ENCODE data around the gene HPN.
"Not testable (repeated sequence)": the region's sequence is repeated elsewhere in the genome, so short reads cannot be mapped to it uniquely, and the experiment has no call there.

The HPN gene

GRCh38 chr19:35009424-35010415 lies 31.8 kb upstream of the HPN start:
- no peak for DNase-seq

- DNase-seq: no peak
Observed at GRCh38 chr19:35011091-35011689, 30.3 kb upstream of the HPN start.

GRCh38 chr19:35011737-35012682 lies 29.5 kb upstream of the HPN start:
- DNase-seq: no peak

- DNase-seq: peak; percentile 72 to 81
Observed at GRCh38 chr19:35013041-35013819, 28.3 kb upstream of the HPN start.

GRCh38 chr19:35013820-35014754 lies 27.4 kb upstream of the HPN start:
- DNase-seq: peak in 1 of 2 experiments; percentile 53

GRCh38 chr19:35014774-35015173 lies 26.7 kb upstream of the HPN start:
- DNase-seq: not testable (repeated sequence)

GRCh38 chr19:35015270-35015953 lies 26.1 kb upstream of the HPN start:
- DNase-seq: no peak

- no peak for DNase-seq
Observed at GRCh38 chr19:35015954-35016351, 25.6 kb upstream of the HPN start.

GRCh38 chr19:35017507-35017906 lies 24.0 kb upstream of the HPN start:
- DNase-seq: no peak

GRCh38 chr19:35018379-35018778 lies 23.1 kb upstream of the HPN start:
- DNase-seq: no peak

GRCh38 chr19:35019144-35019543 lies 22.4 kb upstream of the HPN start:
- DNase-seq: no peak

- DNase-seq: no peak
Observed at GRCh38 chr19:35021016-35021415, 20.5 kb upstream of the HPN start.

GRCh38 chr19:35021596-35021995 lies 19.9 kb upstream of the HPN start:
- no peak for DNase-seq

GRCh38 chr19:35022460-35022859 lies 19.1 kb upstream of the HPN start:
- DNase-seq: no peak

- no peak for DNase-seq
Observed at GRCh38 chr19:35023428-35023827, 18.1 kb upstream of the HPN start.

GRCh38 chr19:35024095-35024494 lies 17.4 kb upstream of the HPN start:
- no peak for DNase-seq

- DNase-seq: no peak
Observed at GRCh38 chr19:35025969-35026368, 15.6 kb upstream of the HPN start.

GRCh38 chr19:35026418-35026817 lies 15.1 kb upstream of the HPN start:
- no peak for DNase-seq

GRCh38 chr19:35027009-35027408 lies 14.5 kb upstream of the HPN start:
- DNase-seq: no peak

- no peak for DNase-seq
Observed at GRCh38 chr19:35027851-35028599, 13.5 kb upstream of the HPN start.

Data from stimulated activated CD4-positive, alpha-beta T cell treated with anti-CD3 and anti-CD28 coated beads, Interleukin-4, amount 100 ng/mL, for 4 hours (primary cell).